Glutamatergic neuron (in vitro differentiated cells): Measurements from ENCODE around the gene IL36RN. TPM values are rescaled to one million over a fixed set of nuclear protein-coding genes. Genes with fewer than 3 reads are reported as not detected.
"Not testable (repeated sequence)": the region's sequence is repeated elsewhere in the genome, so short reads cannot be mapped to it uniquely, and the experiment has no call there.

Experiments used
- DNase-seq: peaks from one replicate; pipeline ENCODE4 v3.0.0; 2022
- H3K27ac Mint-ChIP-seq: one replicate; pipeline ENCODE4 v1.8.0; 2020; ENCODE audit warnings: mild to moderate bottlenecking, mixed read lengths, inconsistent platforms; ENCODE audit not compliant: unreplicated experiment
- H3K27me3 Mint-ChIP-seq: one replicate; pipeline ENCODE4 v1.8.0; 2020; ENCODE audit warnings: mild to moderate bottlenecking, moderate library complexity, mixed read lengths, inconsistent platforms; ENCODE audit not compliant: unreplicated experiment
- H3K36me3 Mint-ChIP-seq: one replicate; pipeline ENCODE4 v1.8.0; 2020; ENCODE audit warnings: mild to moderate bottlenecking, mixed read lengths, inconsistent platforms; ENCODE audit not compliant: unreplicated experiment
- H3K4me1 Mint-ChIP-seq: one replicate; pipeline ENCODE4 v1.8.0; 2020; ENCODE audit warnings: mild to moderate bottlenecking, low read depth, mixed read lengths, inconsistent platforms; ENCODE audit not compliant: unreplicated experiment
- H3K4me3 Mint-ChIP-seq: one replicate; pipeline ENCODE4 v1.8.0; 2020; ENCODE audit warnings: mild to moderate bottlenecking, mixed read lengths, inconsistent platforms; ENCODE audit not compliant: unreplicated experiment
- H3K9me3 Mint-ChIP-seq: one replicate; pipeline ENCODE4 v1.8.0; 2020; ENCODE audit warnings: mild to moderate bottlenecking, moderate library complexity, mixed read lengths, inconsistent platforms; ENCODE audit not compliant: unreplicated experiment
- total RNA-seq: library from RNA; stranded (reverse); fragmentation: NEBNext Ultra II Directional; extraction: Animal tissue kit (Norgen Biotek cat#: 25700); gene quantifications from one replicate; pipeline ENCODE4 v1.2.1, GENCODE V29; 2021; ENCODE audit not compliant: unreplicated experiment
- TF ChIP-seq, protein P1 (sequence below): fragments of 200-600 bp; sonication (generic); IDR thresholded peaks from one replicate; pipeline ENCODE4 v1.5.0; 2021; ENCODE audit not compliant: partially characterized antibody, unreplicated experiment

Gene IL36RN
- total RNA-seq, 1 donor from 2014 or later, result not detected

DNA sequence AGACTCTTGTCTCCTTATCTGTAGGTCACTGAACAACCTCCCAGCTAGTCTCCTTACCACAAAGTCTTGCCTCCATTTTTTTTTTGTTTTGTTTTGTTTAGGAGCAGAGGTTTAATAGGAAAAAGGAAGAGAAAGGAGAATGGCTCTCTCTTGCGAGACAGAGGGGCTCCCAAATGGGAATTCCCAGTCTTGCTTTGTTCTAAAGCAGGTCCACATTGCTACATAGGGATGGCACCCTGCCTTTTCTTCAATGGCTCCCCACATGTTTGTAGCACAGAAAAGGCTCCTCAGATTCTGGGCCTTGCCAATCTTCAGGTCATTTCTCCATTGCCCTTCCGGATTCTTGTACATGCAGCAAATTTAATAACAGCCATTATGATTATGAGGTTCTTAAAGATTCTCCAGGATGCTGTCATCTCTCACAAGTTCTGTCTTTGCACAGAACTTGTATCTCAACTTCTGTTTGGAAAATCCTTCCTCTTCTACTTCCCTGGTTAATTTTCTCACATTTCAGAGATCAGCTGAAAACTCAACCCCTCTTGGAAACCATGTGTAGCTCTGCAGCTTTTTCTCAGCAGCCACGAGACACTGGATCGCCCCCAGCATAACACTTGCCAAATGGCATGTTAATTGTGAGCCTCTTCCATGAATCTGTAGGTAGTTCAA lies 32.4 kb downstream of the IL36RN start:
- Mint-ChIP-seq H3K4me3 (no peak overlapping the region), H3K4me1 (no peaks in the 10 kb centered on the region), H3K27me3 (no peaks in the 10 kb centered on the region), H3K9me3 (peaks cover 1% of the 10 kb centered on the region), H3K36me3 (no peaks in the 10 kb centered on the region), H3K27ac (no peak overlapping the region)
- DNase-seq, result no peak
- TF ChIP-seq, protein P1, sequence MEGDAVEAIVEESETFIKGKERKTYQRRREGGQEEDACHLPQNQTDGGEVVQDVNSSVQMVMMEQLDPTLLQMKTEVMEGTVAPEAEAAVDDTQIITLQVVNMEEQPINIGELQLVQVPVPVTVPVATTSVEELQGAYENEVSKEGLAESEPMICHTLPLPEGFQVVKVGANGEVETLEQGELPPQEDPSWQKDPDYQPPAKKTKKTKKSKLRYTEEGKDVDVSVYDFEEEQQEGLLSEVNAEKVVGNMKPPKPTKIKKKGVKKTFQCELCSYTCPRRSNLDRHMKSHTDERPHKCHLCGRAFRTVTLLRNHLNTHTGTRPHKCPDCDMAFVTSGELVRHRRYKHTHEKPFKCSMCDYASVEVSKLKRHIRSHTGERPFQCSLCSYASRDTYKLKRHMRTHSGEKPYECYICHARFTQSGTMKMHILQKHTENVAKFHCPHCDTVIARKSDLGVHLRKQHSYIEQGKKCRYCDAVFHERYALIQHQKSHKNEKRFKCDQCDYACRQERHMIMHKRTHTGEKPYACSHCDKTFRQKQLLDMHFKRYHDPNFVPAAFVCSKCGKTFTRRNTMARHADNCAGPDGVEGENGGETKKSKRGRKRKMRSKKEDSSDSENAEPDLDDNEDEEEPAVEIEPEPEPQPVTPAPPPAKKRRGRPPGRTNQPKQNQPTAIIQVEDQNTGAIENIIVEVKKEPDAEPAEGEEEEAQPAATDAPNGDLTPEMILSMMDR, result no peak

DNA sequence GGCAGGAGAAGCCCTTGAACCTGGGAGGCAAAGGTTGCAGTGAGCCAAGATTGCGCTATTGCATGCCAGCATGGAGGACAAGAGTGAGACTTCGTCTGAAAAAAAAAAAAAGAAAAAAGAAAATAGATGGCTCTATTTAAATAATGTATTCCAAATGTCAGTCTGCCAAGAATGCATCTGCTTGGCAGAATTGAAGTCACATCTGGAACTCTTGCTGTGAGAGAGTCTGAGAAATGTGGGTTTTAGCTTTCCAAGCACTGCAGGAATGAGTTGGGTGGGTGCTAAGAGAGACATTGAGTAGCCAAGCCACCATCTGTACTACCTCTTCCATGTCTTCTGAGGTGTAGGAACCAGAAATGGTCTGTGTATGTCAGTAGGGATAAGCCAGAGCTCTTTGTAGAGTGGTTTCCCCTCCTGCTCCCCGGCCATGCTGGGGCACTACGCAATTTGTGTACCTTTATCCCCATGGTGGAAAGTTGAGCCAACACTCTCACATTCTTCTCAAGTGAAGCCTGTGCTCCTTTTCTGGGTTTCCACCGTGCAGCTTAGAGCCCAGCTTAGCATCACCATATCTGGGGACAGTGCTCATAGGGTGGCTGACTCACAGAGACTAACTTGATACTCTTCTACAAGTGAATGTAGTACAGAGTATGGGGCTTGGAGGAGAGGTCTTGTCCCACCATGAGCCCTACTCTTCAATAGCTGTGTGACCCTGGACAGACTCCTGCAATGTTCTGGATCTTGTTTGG lies 34.0 kb downstream of the IL36RN start:
- Mint-ChIP-seq H3K4me3 (no peak overlapping the region), H3K36me3 (no peaks in the 10 kb centered on the region)

DNA sequence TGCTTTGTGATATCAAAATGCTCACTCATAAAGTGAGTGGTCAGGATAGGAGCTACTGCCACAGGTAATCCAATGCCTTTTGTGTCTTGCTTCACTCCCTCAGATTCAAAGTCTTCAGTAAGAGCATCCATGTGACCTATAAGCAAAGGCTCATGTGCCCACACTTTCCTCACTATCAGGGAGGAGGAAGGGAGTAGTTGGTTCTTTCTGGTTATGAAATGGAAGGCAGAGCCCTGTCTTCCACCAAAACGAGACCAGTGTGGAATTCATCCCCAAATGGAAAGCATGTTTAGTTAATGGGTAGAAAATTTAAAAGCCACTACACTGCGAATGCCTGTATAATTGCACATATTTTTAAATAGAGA lies 34.6 kb downstream of the IL36RN start:
- no peak overlapping the region for H3K27ac Mint-ChIP-seq
- H3K9me3 Mint-ChIP-seq, result peaks cover 5% of the 10 kb centered on the region
- DNase-seq, result no peak
- no peak overlapping the region for H3K4me3 Mint-ChIP-seq
- TF ChIP-seq, protein P1, result no peak
- no peaks in the 10 kb centered on the region for H3K4me1 Mint-ChIP-seq
- H3K27me3 Mint-ChIP-seq, result no peaks in the 10 kb centered on the region
- no peaks in the 10 kb centered on the region for H3K36me3 Mint-ChIP-seq

More for the DNA sequence above, 34.0 kb downstream of the IL36RN start:
- no peak for DNase-seq
- Mint-ChIP-seq H3K27me3 (no peaks in the 10 kb centered on the region), H3K9me3 (peaks cover 1% of the 10 kb centered on the region), H3K4me1 (no peaks in the 10 kb centered on the region), H3K27ac (no peak overlapping the region)
- TF ChIP-seq, protein P1, result no peak

DNA sequence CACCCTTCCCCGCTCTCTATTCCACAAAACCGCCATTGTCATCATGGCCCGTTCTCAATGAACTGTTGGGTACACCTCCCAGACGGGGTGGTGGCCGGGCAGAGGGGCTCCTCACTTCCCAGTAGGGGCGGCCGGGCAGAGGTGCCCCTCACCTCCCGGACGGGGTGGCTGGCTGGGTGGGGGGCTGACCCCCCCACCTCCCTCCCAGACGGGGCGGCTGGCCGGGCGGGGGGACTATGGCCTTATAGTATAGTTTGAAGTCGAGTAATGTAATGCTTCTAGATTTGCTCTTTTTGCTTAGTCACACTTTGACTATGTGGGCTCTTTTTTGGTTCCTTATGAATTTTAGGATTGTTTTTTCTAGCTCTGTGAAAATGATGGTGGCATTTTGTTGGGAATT lies 37.3 kb downstream of the IL36RN start:
- not testable (repeated sequence) for H3K4me1 Mint-ChIP-seq, H3K36me3 Mint-ChIP-seq, DNase-seq, H3K4me3 Mint-ChIP-seq, H3K9me3 Mint-ChIP-seq, H3K27me3 Mint-ChIP-seq
- peak overlapping the region; percentile 59 for H3K27ac Mint-ChIP-seq

DNA sequence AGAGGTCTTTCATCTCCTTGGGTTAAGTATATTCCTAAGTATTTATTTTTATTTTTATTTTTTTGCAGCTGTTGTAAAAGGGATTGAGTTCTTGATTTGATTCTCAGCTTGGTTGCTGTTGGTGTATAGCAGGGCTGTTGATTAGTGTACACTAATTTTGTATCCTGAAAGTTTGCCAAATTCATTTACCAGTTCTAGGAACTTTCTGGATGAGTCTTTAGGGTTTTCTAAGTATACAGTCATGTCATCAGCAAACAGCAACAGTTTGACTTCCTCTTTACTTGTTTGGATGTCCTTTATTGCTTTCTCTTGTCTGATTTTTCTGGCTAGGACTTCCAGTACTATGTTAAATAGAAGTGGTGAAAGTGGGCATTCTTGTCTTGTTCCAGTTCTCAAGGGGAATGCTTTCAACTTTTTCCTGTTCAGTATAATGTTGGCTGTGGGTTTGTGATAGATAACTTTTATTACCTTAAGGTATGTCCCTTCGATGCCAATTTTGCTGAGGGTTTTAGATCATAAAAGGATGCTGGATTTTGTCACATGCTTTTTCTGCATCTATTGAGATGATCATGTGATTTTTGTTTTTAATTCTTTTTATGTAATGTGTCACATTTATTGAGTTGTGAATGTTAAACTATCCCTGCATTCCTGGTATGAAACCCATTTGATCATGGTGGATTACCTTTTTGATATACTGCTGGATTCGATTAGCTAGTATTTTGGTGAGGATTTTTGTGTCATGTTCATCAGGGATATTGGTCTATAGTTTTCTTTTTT lies 38.0 kb downstream of the IL36RN start:
- not testable (repeated sequence) for DNase-seq, H3K27me3 Mint-ChIP-seq, H3K36me3 Mint-ChIP-seq, H3K9me3 Mint-ChIP-seq, H3K4me1 Mint-ChIP-seq, H3K4me3 Mint-ChIP-seq
- peak overlapping the region; percentile 59 for H3K27ac Mint-ChIP-seq
